Measurements from ENCODE around the gene KRT85. TPM values are rescaled to one million over a fixed set of nuclear protein-coding genes. Genes with fewer than 3 reads are reported as not detected.

KRT85 gene
- total and polyA plus RNA-seq, 4 donors: not detected

DNA sequence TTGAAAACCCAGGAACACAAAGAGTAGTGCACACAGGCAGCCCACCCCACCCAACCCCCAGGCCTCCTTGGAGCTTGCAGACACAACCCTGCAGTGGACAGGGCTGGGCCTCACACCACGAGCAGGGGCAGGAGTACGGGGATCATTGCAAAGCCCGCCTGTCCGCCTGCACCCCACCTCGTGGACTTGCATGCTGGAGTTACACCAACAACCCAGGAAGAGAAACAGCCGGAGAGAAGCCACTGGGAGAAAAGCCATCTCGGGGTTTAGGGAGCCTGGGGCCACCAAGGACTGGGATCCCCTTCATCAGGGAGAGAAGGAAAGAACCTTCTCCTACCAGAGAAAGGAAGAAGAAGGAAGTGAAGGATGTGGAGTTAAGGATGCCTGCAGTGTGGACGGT lies 10.0 kb upstream of the KRT85 start:
- ATAC-seq (ENCODE audit: low FRiP score): no peak
- H3K27ac ChIP-seq (ENCODE audit: low read depth in 1 of 2, low read length in 2 of 2): no peak overlapping the region
- WGBS, 2 donors: 87 to 93% methylated on average over 8 of the region's 8 CpGs
- intact Hi-C loops (cut with DNase I): loop anchor here in 1 of 2 donors (10.0 kb wide), 2 partner anchors 128 to 598 kb away; no protein-coding TSS in a partner anchor
- no peaks in the 10 kb centered on the region for H3K27me3 ChIP-seq (ENCODE audit: control insufficient read depth in 1 of 2, insufficient read depth in 2 of 2, low read length in 1 of 2)
- no peak for DNase-seq
- H3K4me1 ChIP-seq (ENCODE audit: control insufficient read depth in 1 of 2, insufficient read depth in 2 of 2, low read length in 2 of 2): no peaks in the 10 kb centered on the region
- no peaks in the 10 kb centered on the region for H3K36me3 ChIP-seq (ENCODE audit: control insufficient read depth in 1 of 2, insufficient read depth in 2 of 2, low read length in 1 of 2)
- H3K9me3 ChIP-seq (ENCODE audit: control insufficient read depth, low read length): no peaks in the 10 kb centered on the region
- no peak overlapping the region for H3K4me3 ChIP-seq (ENCODE audit: low read length in 2 of 2)

DNA sequence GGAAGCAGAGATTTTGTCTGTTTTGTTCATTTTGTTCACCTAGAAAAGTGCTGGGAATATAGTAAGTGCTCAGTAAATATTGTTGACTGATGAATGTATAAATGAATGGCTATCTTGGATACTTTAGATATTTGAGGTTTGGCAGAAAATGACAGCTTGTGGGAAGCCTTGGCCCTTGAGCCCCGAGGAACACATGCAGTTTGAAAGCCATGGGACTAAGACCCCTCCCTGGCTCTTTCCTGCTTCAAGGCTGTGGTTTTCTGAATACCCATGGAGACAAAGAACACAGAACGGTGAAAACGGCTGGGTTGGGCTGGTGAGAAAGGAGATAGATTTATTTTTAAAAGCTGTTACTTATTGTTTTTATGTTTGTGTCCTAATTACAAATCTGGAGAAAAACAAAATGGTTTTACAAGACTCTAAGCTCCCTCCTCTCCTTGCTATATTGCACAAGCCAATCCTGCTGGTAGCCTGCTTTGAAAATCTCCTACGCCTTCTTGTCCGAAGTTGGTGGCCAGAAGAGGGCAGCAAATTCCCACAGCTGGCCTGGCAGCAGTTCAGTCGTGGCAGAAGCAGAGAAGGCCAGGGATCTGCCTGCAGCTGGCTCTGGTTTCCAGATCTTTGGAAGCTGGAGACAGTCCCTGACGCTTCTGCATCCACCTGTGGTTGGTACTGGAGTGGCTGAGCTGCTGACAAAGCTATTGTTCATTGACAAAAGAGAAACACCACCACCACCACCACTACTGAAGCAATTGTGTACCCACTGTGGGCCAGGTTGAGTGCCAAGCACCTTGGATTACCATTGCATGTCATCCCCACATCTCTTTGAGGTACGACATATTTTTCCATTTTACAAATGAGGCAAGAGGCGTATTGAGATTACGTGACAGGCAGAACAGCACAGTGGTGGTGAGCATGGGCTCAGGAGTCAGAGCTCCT lies 5.2 kb upstream of the KRT85 start:
- no peak overlapping the region for H3K27ac ChIP-seq (ENCODE audit: low read depth in 1 of 2, low read length in 2 of 2)
- H3K36me3 ChIP-seq (ENCODE audit: control insufficient read depth in 1 of 2, insufficient read depth in 2 of 2, low read length in 1 of 2): no peaks in the 10 kb centered on the region
- no peaks in the 10 kb centered on the region for H3K4me1 ChIP-seq (ENCODE audit: control insufficient read depth in 1 of 2, insufficient read depth in 2 of 2, low read length in 2 of 2)
- DNase-seq: peak; percentile 85 to 91
- WGBS, 2 donors: 46 to 47% methylated on average over 10 of the region's 10 CpGs
- H3K27me3 ChIP-seq (ENCODE audit: control insufficient read depth in 1 of 2, insufficient read depth in 2 of 2, low read length in 1 of 2): no peaks in the 10 kb centered on the region
- peak; percentile 85 for ATAC-seq (ENCODE audit: low FRiP score)
- intact Hi-C loops (cut with DNase I): loop anchor here (1.0 to 10.0 kb wide), 6 partner anchors 132 to 602 kb away; no protein-coding TSS in a partner anchor
- no peaks in the 10 kb centered on the region for H3K9me3 ChIP-seq (ENCODE audit: control insufficient read depth, low read length)
- no peak overlapping the region for H3K4me3 ChIP-seq (ENCODE audit: low read length in 2 of 2)

DNA sequence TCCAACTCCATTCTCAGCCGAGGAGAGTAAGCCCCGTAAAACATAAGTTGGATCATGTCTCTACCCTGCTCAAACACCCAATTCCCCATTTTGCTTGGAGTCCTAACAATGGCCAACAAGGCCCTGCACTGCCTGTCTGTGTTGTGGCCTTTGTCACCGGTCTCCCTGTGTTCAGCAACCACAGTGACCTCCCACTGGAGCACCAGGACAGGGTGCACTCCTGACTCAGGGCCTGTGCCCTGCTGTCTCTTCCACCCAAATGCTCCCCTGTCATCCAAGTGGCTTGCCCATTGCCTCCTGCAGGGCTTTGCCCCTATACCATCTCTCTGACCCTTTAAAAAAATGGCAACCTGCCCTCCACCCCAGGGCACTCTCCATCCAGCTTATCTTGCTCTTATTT lies 4.4 kb upstream of the KRT85 start:
- DNase-seq (peak in 1 of 2 donors; percentile 43), ATAC-seq (ENCODE audit: low FRiP score) (peak; percentile 3)
- H3K27me3 ChIP-seq (ENCODE audit: control insufficient read depth in 1 of 2, insufficient read depth in 2 of 2, low read length in 1 of 2): no peaks in the 10 kb centered on the region
- peak overlapping the region in 1 of 2 donors; percentile 49 for H3K27ac ChIP-seq (ENCODE audit: low read depth in 1 of 2, low read length in 2 of 2)
- 60 to 61% methylated on average over 3 of the region's 3 CpGs for WGBS, 2 donors
- no peaks in the 10 kb centered on the region for H3K36me3 ChIP-seq (ENCODE audit: control insufficient read depth in 1 of 2, insufficient read depth in 2 of 2, low read length in 1 of 2)
- intact Hi-C loops (cut with DNase I): loop anchor here (1.0 to 10.0 kb wide), 6 partner anchors 133 to 603 kb away; no protein-coding TSS in a partner anchor
- no peak overlapping the region for H3K4me3 ChIP-seq (ENCODE audit: low read length in 2 of 2)
- no peaks in the 10 kb centered on the region for H3K9me3 ChIP-seq (ENCODE audit: control insufficient read depth, low read length)
- H3K4me1 ChIP-seq (ENCODE audit: control insufficient read depth in 1 of 2, insufficient read depth in 2 of 2, low read length in 2 of 2): no peaks in the 10 kb centered on the region

DNA sequence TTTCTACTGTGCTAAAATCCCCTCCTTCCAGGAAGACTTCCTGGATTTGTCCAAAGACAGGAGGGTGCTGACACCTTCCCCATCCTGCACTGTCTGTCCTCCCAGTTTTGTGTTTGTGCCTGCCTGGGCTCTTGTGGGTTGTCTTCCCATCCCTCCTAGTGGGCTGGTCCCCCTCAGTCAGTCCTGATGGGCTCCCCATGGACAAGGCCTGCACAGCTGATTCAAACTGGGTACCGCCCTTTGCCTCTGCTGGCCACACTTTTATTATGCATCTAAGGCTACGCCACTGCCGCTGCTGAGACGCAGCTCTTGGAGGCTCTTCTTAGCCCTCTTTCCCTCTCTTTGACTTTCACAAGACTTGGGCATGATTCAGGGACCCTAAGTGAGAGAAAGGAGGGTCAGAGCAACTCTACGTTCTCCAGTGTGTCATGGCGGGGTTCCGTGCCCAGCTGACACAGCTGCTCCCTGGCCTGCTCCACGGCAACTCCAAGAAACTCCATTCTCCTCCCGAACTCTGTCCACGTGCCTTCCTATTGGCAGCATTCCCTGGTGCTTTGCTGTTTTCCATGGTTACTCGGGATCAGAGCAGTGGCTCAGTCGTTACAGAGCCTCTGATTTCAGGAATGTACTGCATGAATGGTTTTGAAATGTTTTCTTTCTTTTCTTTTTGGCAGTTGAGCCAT lies 3.8 kb upstream of the KRT85 start:
- H3K9me3 ChIP-seq (ENCODE audit: control insufficient read depth, low read length): no peaks in the 10 kb centered on the region
- intact Hi-C loops (cut with DNase I): loop anchor here (5.0 to 10.0 kb wide), 5 partner anchors 134 to 604 kb away; no protein-coding TSS in a partner anchor
- H3K36me3 ChIP-seq (ENCODE audit: control insufficient read depth in 1 of 2, insufficient read depth in 2 of 2, low read length in 1 of 2): no peaks in the 10 kb centered on the region
- peak; percentile 80 to 87 for DNase-seq
- H3K4me3 ChIP-seq (ENCODE audit: low read length in 2 of 2): no peak overlapping the region
- peak; percentile 86 for ATAC-seq (ENCODE audit: low FRiP score)
- H3K27ac ChIP-seq (ENCODE audit: low read depth in 1 of 2, low read length in 2 of 2): peak overlapping the region in 1 of 2 donors; percentile 25
- no peaks in the 10 kb centered on the region for H3K27me3 ChIP-seq (ENCODE audit: control insufficient read depth in 1 of 2, insufficient read depth in 2 of 2, low read length in 1 of 2)
- no peaks in the 10 kb centered on the region for H3K4me1 ChIP-seq (ENCODE audit: control insufficient read depth in 1 of 2, insufficient read depth in 2 of 2, low read length in 2 of 2)
- whole genome bisulfite sequencing, 2 donors: 29 to 31% methylated on average over 12 of the region's 12 CpGs

DNA sequence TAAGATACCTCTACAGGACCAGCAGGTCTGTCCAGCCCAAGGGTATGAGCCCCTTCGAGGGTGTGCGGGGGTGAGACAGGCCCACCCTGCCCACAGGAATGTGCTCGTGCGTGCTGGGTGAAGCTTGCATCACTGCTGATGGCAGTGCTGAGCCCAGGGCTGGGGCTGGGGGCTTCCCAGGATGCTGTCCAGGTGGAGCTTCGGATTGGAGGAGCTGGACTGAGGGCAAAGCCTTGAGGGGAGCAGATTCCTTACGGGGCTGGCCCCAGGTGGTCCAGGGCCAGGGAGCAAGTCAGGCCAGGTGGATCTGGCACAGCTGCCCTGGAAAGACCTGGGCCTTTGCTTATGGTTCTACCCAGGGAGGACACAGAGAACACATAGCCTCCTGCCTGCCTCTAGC lies 2.5 kb upstream of the KRT85 start:
- peak in 1 of 2 donors; percentile 66 for DNase-seq
- ATAC-seq (ENCODE audit: low FRiP score): no peak
- no peaks in the 10 kb centered on the region for H3K9me3 ChIP-seq (ENCODE audit: control insufficient read depth, low read length)
- WGBS, 2 donors: 81 to 84% methylated on average over 6 of the region's 6 CpGs
- H3K4me3 ChIP-seq (ENCODE audit: low read length in 2 of 2): no peak overlapping the region
- no peaks in the 10 kb centered on the region for H3K36me3 ChIP-seq (ENCODE audit: control insufficient read depth in 1 of 2, insufficient read depth in 2 of 2, low read length in 1 of 2)
- H3K27ac ChIP-seq (ENCODE audit: low read depth in 1 of 2, low read length in 2 of 2): no peak overlapping the region
- intact Hi-C loops (cut with DNase I): loop anchor here (5.0 to 10.0 kb wide), 5 partner anchors 135 to 605 kb away; no protein-coding TSS in a partner anchor
- H3K27me3 ChIP-seq (ENCODE audit: control insufficient read depth in 1 of 2, insufficient read depth in 2 of 2, low read length in 1 of 2): no peaks in the 10 kb centered on the region
- H3K4me1 ChIP-seq (ENCODE audit: control insufficient read depth in 1 of 2, insufficient read depth in 2 of 2, low read length in 2 of 2): no peaks in the 10 kb centered on the region

DNA sequence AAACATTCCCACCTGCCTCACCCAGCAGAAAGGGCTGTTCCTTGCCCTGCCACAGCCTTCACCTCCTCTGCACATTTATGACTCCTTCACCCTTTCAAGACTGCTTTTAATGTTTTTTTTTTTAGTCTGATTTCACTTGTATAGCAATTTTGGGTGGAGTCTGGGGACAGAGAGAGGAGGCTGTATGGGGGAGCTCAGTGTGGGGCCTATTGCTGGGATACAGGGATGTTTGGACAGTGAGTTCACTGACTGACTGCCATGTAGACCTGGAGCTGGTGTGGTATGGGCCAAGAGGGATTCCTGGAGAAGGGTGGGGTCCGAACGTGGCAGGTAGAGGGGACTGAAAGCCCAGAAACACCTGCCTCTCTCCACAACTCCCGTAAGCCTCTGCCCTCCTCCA lies 1.9 kb upstream of the KRT85 start:
- DNase-seq (no peak), ATAC-seq (ENCODE audit: low FRiP score) (no peak)
- Histone ChIP-seq H3K4me3 (ENCODE audit: low read length in 2 of 2) (no peak overlapping the region), H3K9me3 (ENCODE audit: control insufficient read depth, low read length) (no peaks in the 10 kb centered on the region), H3K27me3 (ENCODE audit: control insufficient read depth in 1 of 2, insufficient read depth in 2 of 2, low read length in 1 of 2) (no peaks in the 10 kb centered on the region), H3K27ac (ENCODE audit: low read depth in 1 of 2, low read length in 2 of 2) (no peak overlapping the region), H3K4me1 (ENCODE audit: control insufficient read depth in 1 of 2, insufficient read depth in 2 of 2, low read length in 2 of 2) (no peaks in the 10 kb centered on the region), H3K36me3 (ENCODE audit: control insufficient read depth in 1 of 2, insufficient read depth in 2 of 2, low read length in 1 of 2) (no peaks in the 10 kb centered on the region)
- intact Hi-C loops (cut with DNase I): no loop called here
- 77 to 93% methylated on average over 3 of the region's 3 CpGs for WGBS, 2 donors

DNA sequence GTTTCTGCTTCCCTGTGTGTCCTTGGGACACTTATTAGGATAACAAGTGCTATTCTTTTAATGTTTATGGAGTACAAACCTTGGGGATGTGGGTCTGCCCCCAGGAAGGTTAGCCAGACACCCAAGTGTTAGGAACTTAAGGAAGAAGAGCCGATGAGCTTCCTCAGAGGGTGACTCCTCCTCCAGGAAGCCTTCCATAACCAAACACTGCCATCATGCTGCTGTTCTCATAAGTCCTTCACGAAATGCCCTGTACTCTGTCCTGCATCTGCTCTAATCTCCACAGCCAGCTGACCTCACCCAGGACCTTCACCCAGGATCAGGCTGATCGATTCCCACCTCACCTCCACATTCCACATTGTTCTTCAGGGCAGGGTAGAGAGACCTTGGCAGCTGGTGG lies 1.2 kb upstream of the KRT85 start:
- no peaks in the 10 kb centered on the region for H3K4me1 ChIP-seq (ENCODE audit: control insufficient read depth in 1 of 2, insufficient read depth in 2 of 2, low read length in 2 of 2)
- H3K9me3 ChIP-seq (ENCODE audit: control insufficient read depth, low read length): no peaks in the 10 kb centered on the region
- no peak for DNase-seq
- intact Hi-C loops (cut with DNase I): no loop called here
- no peaks in the 10 kb centered on the region for H3K27me3 ChIP-seq (ENCODE audit: control insufficient read depth in 1 of 2, insufficient read depth in 2 of 2, low read length in 1 of 2)
- no peak for ATAC-seq (ENCODE audit: low FRiP score)
- no peak overlapping the region for H3K4me3 ChIP-seq (ENCODE audit: low read length in 2 of 2)
- WGBS, 2 donors: 68 to 76% methylated on average over 3 of the region's 3 CpGs
- H3K36me3 ChIP-seq (ENCODE audit: control insufficient read depth in 1 of 2, insufficient read depth in 2 of 2, low read length in 1 of 2): no peaks in the 10 kb centered on the region
- H3K27ac ChIP-seq (ENCODE audit: low read depth in 1 of 2, low read length in 2 of 2): no peak overlapping the region

DNA sequence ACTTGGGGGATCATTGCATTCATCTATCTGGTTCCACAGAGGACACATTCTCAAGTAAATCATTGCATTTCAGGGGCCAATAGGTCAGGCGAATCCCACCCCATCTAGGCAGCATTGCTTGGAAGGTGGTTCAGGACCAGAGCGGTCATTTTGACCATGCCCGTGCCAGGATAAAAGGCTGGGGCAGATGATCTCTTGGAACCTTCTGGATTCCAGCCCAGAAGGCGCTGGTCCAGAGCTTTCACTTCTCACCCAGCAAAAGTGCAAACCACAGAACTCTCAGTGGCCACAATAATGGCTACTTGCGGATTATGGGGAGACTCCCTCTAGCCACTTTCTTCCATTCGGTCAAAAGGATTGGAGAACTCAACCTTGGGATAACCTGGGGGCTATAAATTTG lies 595 bp upstream of the KRT85 start:
- ATAC-seq (ENCODE audit: low FRiP score) (no peak), DNase-seq (peak in 1 of 2 donors; percentile 17)
- H3K9me3 ChIP-seq (ENCODE audit: control insufficient read depth, low read length): no peaks in the 10 kb centered on the region
- WGBS, 2 donors: 90 to 91% methylated on average over 6 of the region's 6 CpGs
- no peak overlapping the region for H3K4me3 ChIP-seq (ENCODE audit: low read length in 2 of 2)
- H3K4me1 ChIP-seq (ENCODE audit: control insufficient read depth in 1 of 2, insufficient read depth in 2 of 2, low read length in 2 of 2): no peaks in the 10 kb centered on the region
- intact Hi-C loops (cut with DNase I): no loop called here
- H3K36me3 ChIP-seq (ENCODE audit: control insufficient read depth in 1 of 2, insufficient read depth in 2 of 2, low read length in 1 of 2): no peaks in the 10 kb centered on the region
- H3K27me3 ChIP-seq (ENCODE audit: control insufficient read depth in 1 of 2, insufficient read depth in 2 of 2, low read length in 1 of 2): no peaks in the 10 kb centered on the region
- H3K27ac ChIP-seq (ENCODE audit: low read depth in 1 of 2, low read length in 2 of 2): no peak overlapping the region

Data from aorta (tissue), 5 donors.